ENCODE measurements around the gene CCL17.
A peak's percentile ranks its signal among the peaks of the same experiment; 100 is the strongest.
"Not testable (repeated sequence)": the region's sequence is repeated elsewhere in the genome, so short reads cannot be mapped to it uniquely, and the experiment has no call there.

The CCL17 gene

GRCh38 chr16:57439947-57440346 lies 35.4 kb downstream of the CCL17 start:
- not testable (repeated sequence) for DNase-seq

DNA sequence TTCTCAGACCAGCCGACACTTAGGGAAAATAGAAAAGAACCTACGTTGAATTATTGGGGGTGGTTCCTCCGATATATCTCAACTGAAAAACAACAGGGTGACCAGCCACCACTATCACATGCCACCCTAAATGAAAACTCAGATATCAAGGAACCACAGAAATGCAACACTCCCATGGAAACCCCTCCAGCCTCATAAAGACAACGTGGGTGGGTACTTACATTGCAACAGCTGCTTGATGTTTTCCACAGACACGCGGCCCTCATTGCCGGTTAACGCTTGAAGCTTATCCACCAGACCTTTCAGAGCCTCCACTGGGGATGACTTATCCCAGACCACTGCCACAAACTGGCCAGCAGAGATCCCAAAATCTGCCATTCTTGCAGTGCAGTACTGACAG lies 36.0 kb downstream of the CCL17 start:
- not testable (repeated sequence) for DNase-seq

DNA sequence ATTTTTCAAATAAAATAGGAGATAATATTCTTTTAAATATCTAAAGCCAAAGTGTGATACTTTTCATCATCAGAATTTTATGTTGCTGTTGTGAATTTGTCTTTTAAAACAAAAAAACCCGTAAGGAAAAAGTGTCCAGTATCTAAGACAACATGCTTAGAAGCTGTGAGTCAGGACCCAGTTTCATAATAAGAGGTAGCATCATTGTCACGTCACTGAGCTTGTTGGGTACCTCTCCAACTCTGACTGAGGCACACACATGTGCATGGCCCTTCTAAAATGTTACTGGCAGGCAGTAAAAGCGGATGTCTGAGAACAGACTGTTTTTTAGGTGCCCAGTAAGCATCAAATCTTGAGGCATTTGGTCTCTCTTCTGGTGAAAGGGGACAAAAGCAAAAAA lies 40.1 kb downstream of the CCL17 start:
- DNase-seq, result no peak

DNA sequence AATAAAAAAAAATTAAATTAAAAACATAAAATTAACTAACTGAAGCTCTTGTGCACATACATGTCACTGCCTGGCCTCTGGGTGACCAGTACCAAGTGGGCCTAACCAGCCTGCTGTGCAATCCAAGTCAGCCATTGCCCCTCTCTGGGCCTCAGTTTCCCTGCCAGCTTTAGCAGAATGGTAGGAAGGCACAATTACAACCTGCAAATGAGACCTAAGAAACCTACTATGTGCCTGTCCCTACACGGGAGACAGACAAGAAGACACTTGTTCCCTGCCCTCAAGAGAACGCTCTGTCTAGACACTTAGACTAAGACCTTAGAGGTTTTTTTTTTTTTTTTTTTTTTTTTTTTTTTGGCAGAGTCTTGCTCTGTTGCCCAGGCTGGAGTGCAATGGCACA lies 40.9 kb downstream of the CCL17 start:
- no peak for DNase-seq

DNA sequence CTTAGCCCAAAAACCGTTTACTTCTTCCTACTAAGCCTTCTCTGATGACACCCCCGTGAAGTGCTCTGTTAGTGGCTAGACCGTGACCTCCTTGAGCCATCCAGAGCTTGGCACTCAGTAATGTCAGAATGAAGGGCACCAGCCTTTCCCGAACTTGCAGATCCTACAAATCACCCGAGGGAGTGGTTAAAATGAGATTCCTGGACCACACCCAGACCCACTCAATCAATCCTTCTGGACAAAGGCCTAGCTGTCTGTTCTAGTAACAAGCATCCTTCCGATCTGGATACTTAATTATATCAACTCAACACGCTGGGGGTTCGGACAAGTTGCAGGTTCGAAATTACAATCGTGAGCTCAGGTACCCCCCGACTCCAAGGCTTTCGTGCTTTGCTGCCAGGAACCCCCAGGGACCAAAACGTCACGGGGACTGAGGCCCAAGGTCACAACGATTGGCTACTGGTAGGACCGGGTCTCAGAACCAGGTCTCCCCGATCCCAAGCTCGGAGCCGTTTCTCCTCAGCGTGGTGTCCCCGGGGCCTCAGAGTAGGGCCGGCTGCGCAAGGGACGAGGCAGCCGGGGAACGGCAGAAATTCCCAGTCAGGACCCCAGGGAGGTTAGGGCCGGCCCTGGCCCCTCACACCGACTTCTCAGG lies 42.1 kb downstream of the CCL17 start:
- peak; percentile 14 for DNase-seq

GRCh38 chr16:57447186-57447962 lies 42.8 kb downstream of the CCL17 start, which contains the start of the genes CIAPIN1 and COQ9:
Gene CIAPIN1, minus strand, starts transcription at chr16:57447385. Its CDS starts 6,457 bp downstream, at chr16:57440928.
Gene COQ9, plus strand, starts transcription at chr16:57447479. Its CDS starts 27 bp downstream, at chr16:57447506.
- DNase-seq, result peak; percentile 67

GRCh38 chr16:57452021-57452420 lies 47.5 kb downstream of the CCL17 start:
- no peak for DNase-seq

DNA sequence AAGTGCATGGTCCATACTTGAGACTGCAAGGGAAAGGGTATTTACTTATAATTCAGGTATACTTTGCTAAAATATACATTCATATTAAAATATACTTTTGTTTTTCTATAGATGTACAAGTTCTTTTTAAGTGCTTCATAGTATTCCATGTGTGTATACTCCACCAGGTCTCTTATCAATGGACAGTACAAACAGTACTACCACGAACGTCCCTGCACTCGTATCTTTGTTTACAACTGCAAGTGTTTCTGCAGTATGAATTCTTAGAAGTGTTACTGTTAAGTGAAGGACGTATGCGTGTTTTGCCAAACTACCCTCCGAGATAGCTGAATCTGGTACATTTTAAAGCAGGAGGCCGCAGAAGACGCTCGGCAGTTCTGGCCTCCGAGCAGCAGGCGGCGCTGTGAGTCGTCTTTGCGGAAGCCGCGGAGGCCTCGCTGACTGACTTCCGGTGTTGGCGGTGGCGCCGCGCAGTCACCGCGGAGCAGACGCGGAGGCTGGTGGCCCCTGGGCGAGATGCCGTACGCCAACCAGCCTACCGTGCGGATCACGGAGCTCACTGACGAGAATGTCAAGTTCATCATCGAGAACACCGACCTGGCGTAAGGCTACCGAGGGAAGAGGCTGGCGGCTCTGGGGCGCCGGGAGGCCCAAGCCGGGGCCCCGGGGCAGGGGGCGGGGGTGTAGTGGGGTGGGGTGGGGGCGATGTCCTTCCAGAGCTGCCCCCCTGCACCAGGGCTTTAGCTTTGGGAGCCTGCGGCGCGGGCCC lies 57.8 kb downstream of the CCL17 start, which contains the start of gene POLR2C:
TSS of gene POLR2C (plus strand) at position 471 of the 769 bp plus-strand sequence. CDS start at position 517, 46 bp downstream.
- DNase-seq, result peak; percentile 52

- no peak for DNase-seq
Observed at GRCh38 chr16:57462978-57463362, 58.4 kb downstream of the CCL17 start.

- DNase-seq, result no peak
Observed at GRCh38 chr16:57464523-57464922, 60.0 kb downstream of the CCL17 start.

Measured in NCI-H1694 treated with DMSO at 0.1 percent for 48 hours (cell line).